H1 (cell line): ENCODE data around the gene GRID1.

ENCODE experiments used
- BCL11A ChIP-seq, 2 experiments: IDR thresholded peaks; one replicate each; pipeline ENCODE4 v1.6.1; 2011; ENCODE audit warnings: low read depth in 2 of 2, low read length in 2 of 2, mild to moderate bottlenecking in 2 of 2
- EGR1 ChIP-seq: IDR thresholded peaks from 2 replicates; pipeline ENCODE4 v1.6.1; 2011; ENCODE audit warnings: low read depth, low read length, borderline replicate concordance
- EP300 ChIP-seq, 2 experiments: IDR thresholded peaks; 1 replicate in 1 of 2; 2 replicates in 1 of 2; pipeline ENCODE4 v1.6.1; 2011 to 2012; ENCODE audit warnings: low read depth in 2 of 2, low read length in 2 of 2, mild to moderate bottlenecking in 2 of 2, borderline replicate concordance in 1 of 2, inconsistent platforms in 1 of 2, moderate library complexity in 1 of 2
- EZH2 ChIP-seq: fragments of 200-600 bp; sonication (generic); IDR thresholded peaks from 2 replicates; pipeline ENCODE4 v1.7.1; 2012; ENCODE audit warnings: low read depth, mild to moderate bottlenecking, moderate library complexity, low read length, inconsistent platforms; ENCODE audit not compliant: severe bottlenecking
- JUN ChIP-seq: IDR thresholded peaks from 2 replicates; pipeline ENCODE4 v1.6.1; 2011; ENCODE audit warnings: low read depth, mild to moderate bottlenecking, improper control_type of control experiment, low read length
- SRF ChIP-seq: IDR thresholded peaks from 2 replicates; pipeline ENCODE4 v1.6.1; 2011; ENCODE audit warnings: mild to moderate bottlenecking, low read depth, low read length, moderate library complexity
- TAF1 ChIP-seq: IDR thresholded peaks from 2 replicates; pipeline ENCODE4 v1.6.1; 2011; ENCODE audit warnings: mild to moderate bottlenecking, low read depth, low read length
- TEAD4 ChIP-seq: IDR thresholded peaks from 2 replicates; pipeline ENCODE4 v1.6.1; 2012; ENCODE audit warnings: low read depth, low read length, inconsistent platforms, mixed read lengths
- TF ChIP-seq, protein P1 (sequence below), 3 experiments: IDR thresholded peaks; 1 replicate in 2 of 3; 2 replicates in 1 of 3; pipeline versions ENCODE4 v1.5.1 to v1.6.1; 2011; ENCODE audit warnings: low read length in 3 of 3, mild to moderate bottlenecking in 3 of 3, inconsistent platforms in 2 of 3, low read depth in 1 of 3, moderate library complexity in 1 of 3; ENCODE audit not compliant: insufficient read depth in 1 of 3; ENCODE audit errors: control extremely low read depth in 1 of 3

DNA sequence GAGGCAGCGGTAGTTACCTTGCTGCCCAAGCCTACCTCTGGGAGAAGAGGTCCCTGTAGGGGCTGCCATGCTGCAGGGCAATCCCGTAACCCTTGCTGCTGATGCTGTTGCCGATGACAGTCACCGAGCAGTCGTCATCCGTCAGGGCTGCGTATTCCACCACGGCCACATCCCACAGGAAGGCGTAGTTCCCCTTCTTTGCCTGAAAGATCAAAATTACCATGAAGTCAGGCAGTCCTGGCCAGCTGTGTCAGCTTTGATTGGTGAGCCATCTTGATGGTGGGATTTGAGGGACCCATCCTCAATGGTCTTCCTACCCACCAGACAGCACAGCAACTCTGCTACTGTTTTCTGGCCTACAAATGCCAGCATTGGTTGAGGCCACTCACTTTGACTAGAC lies 746.8 kb downstream of the GRID1 start:
- TF ChIP-seq EZH2: no peak
- no peak for TF ChIP-seq BCL11A (IDR thresholded peaks at IDR 0.05; ENCODE audit: low read depth in 2 of 2, low read length in 2 of 2)
- TF ChIP-seq TAF1: no peak
- no peak for TF ChIP-seq TEAD4
- TF ChIP-seq, protein P1, sequence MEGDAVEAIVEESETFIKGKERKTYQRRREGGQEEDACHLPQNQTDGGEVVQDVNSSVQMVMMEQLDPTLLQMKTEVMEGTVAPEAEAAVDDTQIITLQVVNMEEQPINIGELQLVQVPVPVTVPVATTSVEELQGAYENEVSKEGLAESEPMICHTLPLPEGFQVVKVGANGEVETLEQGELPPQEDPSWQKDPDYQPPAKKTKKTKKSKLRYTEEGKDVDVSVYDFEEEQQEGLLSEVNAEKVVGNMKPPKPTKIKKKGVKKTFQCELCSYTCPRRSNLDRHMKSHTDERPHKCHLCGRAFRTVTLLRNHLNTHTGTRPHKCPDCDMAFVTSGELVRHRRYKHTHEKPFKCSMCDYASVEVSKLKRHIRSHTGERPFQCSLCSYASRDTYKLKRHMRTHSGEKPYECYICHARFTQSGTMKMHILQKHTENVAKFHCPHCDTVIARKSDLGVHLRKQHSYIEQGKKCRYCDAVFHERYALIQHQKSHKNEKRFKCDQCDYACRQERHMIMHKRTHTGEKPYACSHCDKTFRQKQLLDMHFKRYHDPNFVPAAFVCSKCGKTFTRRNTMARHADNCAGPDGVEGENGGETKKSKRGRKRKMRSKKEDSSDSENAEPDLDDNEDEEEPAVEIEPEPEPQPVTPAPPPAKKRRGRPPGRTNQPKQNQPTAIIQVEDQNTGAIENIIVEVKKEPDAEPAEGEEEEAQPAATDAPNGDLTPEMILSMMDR (IDR thresholded peaks at IDR 0.05; ENCODE audit: control extremely low read depth in 1 of 3, insufficient read depth in 1 of 3, low read depth in 1 of 3, low read length in 3 of 3): no peak
- TF ChIP-seq SRF: no peak
- TF ChIP-seq JUN: no peak
- no peak for TF ChIP-seq EGR1
- TF ChIP-seq EP300 (IDR thresholded peaks at IDR 0.05; ENCODE audit: borderline replicate concordance in 1 of 2, low read depth in 2 of 2, low read length in 2 of 2): no peak
